HAP-1 (cell line): ENCODE results near the gene DIDO1.

Source experiments
- DNase-seq, 2 experiments: peaks; one replicate each; pipeline ENCODE4 v3.0.0-alpha.2; 2016 to 2020; ENCODE audit warnings: low spot score in 2 of 2
- H3K27me3 ChIP-seq: fragments of 250-450 bp; sonication (Bioruptor Pico); 2 replicates; pipeline ENCODE4 v1.5.1; 2020; ENCODE audit warnings: low read depth, mild to moderate bottlenecking, moderate library complexity
- H3K36me3 ChIP-seq: fragments of 250-450 bp; sonication (Bioruptor Pico); replicated peaks from 2 replicates; pipeline ENCODE4 v1.5.1; 2020; ENCODE audit warnings: mild to moderate bottlenecking
- H3K4me1 ChIP-seq: fragments of 250-450 bp; sonication (Bioruptor Pico); 2 replicates; pipeline ENCODE4 v1.5.1; 2020; ENCODE audit warnings: mild to moderate bottlenecking
- H3K4me3 ChIP-seq: fragments of 250-450 bp; sonication (Bioruptor Pico); 2 replicates; pipeline ENCODE4 v1.5.1; 2020; ENCODE audit warnings: mild to moderate bottlenecking, moderate library complexity
- H3K9me3 ChIP-seq: fragments of 250-450 bp; sonication (Bioruptor Pico); 2 replicates; pipeline ENCODE4 v1.5.1; 2020; ENCODE audit warnings: mild to moderate bottlenecking, moderate library complexity
- in situ Hi-C: fragments of 300-500 bp; cut with MboI; formaldehyde crosslinking; loops from 3 replicates; pipeline ENCODE4 v1.14.3; 2020; ENCODE audit warnings: low sequenced_read_pairs, inconsistent platforms, mixed read lengths

DIDO1 gene

DNA sequence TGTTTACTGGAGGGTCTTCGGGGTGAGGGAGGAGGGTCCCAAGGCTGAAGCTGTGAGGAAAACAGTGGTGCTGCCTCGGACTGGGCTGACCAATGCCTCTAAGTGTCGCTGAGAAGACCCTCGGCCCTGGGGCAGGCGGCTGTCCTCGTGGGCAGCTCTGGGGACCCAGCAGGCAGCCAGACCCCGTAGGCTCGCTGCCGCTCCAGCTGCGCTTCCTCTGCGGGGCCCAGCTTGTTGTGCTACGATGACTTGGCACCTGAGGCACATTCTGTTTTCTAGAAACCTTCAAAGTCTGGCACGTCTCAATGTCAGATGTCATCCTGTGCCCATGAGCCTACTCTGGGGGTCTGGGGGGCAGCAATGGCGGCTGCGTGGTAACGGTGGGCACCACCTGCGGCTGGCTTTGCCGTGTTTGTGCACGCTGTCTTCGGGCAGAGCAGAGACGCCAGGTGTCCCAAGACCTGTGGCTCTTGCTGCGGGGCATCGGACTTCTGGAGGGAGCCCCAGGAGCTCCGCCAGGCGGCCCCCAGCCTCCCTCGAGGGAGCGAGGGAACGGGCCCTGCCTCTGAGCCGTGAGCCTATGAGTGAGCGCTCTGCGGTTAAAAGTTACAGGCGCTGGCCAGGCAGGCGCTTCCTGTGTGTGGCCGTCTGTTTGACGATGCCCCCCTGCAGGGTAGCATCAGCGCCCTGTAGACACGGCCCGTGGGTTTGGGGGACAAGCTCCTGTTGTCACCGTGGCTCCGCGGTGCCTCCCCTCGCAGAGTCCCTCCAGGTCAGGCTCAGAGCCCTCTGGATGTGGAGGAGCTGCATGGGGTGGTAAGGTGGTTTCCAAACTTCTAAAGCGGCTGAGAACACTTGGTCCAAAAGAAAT is 33.0 kb upstream of the DIDO1 start:
- Histone ChIP-seq H3K27me3 (no peaks in the 10 kb centered on the region), H3K4me1 (peaks cover 4% of the 10 kb centered on the region), H3K36me3 (peaks cover 4% of the 10 kb centered on the region; the same call in 1 of the 2 replicates), H3K9me3 (no peaks in the 10 kb centered on the region), H3K4me3 (no peak overlapping the region)
- no peak for DNase-seq
- in situ Hi-C loops = no loop called here

DNA sequence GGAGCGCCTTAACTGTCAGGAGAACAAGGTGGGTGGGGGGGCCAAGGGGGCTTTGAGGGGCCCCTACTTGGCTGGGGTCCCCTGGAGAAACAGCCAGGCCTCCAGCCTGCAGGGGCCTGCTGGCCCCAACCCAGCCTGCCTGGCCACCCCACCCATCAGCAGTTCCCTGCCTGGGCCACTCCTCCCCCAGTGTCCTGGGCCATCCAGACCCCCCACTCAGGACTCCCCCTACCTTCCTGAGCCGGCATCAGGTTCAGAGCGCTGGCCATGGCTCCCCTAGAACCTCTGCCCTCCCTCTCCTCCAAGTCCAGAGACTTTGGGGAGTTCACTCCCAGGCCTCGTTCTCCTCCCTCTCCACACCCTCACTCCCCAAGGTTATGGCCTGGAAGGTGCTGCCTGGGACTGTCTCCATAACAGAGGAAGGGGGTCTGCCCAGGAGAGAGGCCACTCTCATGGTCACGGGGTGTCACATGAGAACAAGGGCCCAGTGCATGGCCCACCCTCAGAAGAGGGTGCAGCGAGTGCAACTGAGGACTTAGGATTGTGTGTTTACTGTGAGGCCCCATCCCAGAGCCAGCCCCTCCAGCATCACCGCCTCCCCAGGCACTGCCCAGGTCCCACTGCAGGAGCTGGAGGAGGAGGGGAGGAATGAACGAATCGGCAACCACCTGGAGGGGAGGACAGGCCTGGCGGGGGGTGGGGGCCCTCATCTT is 32.2 kb upstream of the DIDO1 start:
- no peaks in the 10 kb centered on the region for H3K27me3 ChIP-seq
- DNase-seq = no peak
- H3K4me3 ChIP-seq = no peak overlapping the region
- H3K9me3 ChIP-seq = no peaks in the 10 kb centered on the region
- peaks cover 12% of the 10 kb centered on the region for H3K4me1 ChIP-seq
- in situ Hi-C loops = no loop called here
- peaks cover 4% of the 10 kb centered on the region; the same call in 1 of the 2 replicates for H3K36me3 ChIP-seq

DNA sequence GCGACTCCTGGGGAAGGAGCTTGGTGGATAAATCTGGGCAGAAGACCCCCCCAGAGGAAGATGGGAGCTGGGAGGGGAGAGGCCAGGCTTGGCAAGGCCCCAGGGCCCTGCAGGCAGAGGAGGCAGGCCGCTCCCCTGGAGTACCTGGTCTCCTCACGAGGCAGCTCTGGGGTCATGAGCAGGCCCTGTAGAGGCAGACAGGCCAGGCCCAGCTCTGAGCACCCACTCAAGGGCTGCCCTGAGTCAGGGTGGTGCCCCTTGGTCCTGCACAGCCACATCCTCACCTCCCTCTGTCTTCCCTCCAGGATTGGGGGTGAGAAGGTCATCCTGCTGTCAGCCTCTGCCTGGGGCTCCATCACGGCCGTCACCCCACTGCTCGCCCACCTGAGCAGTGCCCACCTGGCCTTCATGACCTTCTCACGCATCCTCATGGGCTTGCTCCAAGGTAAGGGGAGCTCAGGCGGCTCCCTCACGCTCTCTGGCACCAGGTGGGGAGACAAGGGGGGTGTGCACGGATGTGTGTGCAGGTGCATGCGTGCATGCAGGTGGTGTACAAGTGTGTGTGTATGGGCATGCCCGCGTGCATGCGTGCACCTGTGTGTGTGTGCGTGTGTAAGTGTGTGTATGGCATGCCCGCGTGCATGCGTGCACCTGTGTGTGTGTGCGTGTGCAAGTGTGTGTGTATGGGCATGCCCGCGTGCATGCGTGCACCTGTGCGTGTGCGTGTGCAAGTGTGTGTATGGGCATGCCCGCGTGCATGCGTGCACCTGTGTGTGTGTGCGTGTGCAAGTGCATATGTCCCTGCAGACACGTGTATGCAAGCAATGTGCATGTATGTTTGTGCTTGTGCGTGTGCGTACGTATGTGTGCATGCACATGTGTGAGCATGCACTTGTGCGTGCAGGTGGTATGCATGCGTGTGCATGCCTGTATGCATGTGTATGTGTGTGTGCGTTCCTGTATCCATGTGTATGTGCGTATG is 31.1 kb upstream of the DIDO1 start:
- in situ Hi-C loops = no loop called here
- no peak overlapping the region for H3K4me3 ChIP-seq
- peaks cover 4% of the 10 kb centered on the region; the same call in 1 of the 2 replicates for H3K36me3 ChIP-seq
- DNase-seq = no peak
- no peaks in the 10 kb centered on the region for H3K27me3 ChIP-seq
- peaks cover 17% of the 10 kb centered on the region for H3K4me1 ChIP-seq
- H3K9me3 ChIP-seq = no peaks in the 10 kb centered on the region

DNA sequence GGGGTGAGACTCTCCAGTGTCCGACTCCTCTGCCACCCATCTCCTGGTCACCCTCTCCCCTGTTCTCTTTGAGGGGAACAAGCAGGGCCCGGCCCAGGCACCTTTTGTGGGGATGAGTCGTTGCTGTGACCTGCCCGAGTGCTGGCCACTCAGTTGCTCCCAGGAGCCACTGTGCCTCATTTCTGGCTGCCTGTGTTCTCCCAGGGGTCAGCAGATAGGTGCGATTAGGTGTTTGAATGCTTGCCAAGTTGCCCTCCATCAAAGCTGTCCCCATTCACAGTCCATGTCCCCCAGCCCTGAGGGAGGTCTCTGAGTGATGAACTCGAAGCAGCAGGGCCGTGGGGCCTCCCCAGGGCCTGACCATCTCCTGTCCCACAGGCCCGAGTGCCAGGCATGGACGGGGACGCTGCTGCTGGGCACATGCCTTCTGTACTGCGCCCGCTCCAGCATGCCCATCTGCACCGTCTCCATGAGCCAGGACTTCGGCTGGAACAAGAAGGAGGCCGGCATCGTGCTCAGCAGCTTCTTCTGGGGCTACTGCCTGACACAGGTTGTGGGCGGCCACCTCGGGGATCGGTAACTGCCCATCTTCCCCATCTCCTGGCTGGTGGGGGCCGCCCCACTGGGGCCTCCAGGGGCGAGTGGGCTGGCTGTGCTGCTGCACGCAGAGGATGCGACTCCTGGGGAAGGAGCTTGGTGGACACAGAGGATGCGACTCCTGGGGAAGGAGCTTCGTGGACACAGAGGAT is 30.3 kb upstream of the DIDO1 start:
- Histone ChIP-seq H3K27me3 (no peaks in the 10 kb centered on the region), H3K4me1 (peaks cover 17% of the 10 kb centered on the region), H3K36me3 (peaks cover 4% of the 10 kb centered on the region; the same call in 1 of the 2 replicates), H3K9me3 (no peaks in the 10 kb centered on the region), H3K4me3 (no peak overlapping the region)
- in situ Hi-C loops = no loop called here
- DNase-seq = no peak

DNA sequence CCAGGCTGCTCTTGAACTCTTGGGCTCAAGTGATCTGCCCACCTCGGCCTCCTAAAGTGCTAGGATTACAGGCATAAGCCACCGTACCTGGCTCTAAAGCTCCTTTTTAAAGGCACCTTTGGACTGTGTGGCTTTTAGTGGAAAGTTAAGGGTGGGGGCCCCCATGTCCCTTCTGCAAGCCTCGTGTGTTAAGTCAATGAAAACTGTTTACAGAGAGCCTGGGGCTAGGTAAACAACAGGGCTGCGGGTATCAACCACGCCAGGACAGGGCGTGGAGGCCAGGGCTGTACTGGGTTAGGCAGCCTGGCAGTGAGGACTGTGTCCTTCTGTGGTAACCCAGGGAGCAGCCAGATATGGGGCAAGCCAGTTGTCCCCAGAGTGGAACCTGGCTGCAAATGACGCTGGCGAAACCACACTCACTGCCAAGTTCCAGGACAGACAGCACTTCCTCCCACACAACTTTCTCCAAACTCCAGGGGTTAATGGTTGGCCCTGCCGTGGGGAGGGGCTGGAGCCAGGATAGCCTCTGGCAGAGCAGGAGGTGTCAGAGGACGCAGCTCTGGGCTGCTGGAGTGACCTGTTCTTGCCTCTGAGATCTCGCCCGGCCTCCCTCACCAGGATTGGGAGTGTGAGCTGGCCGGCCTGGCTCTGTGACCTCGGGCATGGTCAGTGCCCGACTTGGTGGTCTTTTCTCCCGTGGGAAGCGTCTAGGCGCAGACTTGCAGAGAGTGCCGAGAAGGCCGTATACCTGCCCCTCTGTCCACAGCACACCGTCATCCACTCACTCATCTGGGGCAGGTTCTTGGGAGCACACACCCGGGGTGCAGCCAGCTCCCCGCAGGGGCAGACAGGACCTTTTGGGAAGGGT is 29.4 kb upstream of the DIDO1 start:
- in situ Hi-C loops = no loop called here
- DNase-seq = no peak
- Histone ChIP-seq H3K27me3 (no peaks in the 10 kb centered on the region), H3K4me1 (peaks cover 17% of the 10 kb centered on the region), H3K4me3 (no peak overlapping the region), H3K9me3 (no peaks in the 10 kb centered on the region), H3K36me3 (peaks cover 4% of the 10 kb centered on the region; the same call in 1 of the 2 replicates)

DNA sequence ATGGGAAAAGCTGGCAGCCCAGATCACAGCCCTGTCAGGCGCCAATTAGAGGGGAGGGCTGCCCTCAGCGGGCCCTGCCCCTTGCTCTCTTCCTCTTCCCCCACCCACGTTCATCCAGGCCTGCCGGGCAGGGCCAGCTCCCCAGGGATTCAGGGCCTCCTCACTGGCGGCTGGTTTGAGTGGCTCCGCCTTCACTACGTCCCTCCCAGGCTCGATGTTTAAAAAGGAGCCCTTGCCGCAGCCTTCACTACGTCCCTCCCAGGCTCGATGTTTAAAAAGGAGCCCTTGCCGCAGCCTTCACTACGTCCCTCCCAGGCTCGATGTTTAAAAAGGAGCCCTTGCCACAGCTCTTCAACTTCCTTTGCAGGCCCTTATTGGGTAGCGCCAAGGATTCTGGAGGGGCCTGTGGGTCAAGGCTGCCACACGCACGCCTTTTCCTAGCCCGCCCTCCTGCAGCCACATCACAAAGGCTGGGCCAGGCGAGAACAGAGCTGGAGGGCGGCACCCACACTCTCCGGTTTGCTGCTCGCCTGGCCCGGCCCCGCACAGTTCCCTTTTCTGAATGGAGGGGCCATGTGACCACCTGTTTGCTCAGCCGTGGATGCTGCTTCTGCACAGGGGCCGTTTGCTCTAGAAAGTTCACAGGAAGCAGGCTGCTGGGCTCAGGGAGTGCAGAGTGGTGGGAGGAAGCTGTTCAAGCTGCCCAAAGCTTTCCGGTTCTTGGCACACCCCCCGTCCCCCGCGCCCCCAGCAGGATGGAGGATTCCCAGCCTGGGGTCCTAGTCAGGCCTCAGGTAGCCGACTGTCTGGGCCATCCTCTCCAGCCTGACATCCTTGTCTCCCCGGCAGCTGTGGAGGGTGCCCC is 27.8 kb upstream of the DIDO1 start:
- Histone ChIP-seq H3K4me3 (peak overlapping the region; percentile 35), H3K9me3 (no peaks in the 10 kb centered on the region), H3K4me1 (peaks cover 17% of the 10 kb centered on the region), H3K27me3 (no peaks in the 10 kb centered on the region), H3K36me3 (0 out of 2 replicates have a peak, but pooled peaks cover 5% of the 10 kb centered on the region)
- DNase-seq = peak; percentile 78 to 93
- in situ Hi-C loops = no loop called here

DNA sequence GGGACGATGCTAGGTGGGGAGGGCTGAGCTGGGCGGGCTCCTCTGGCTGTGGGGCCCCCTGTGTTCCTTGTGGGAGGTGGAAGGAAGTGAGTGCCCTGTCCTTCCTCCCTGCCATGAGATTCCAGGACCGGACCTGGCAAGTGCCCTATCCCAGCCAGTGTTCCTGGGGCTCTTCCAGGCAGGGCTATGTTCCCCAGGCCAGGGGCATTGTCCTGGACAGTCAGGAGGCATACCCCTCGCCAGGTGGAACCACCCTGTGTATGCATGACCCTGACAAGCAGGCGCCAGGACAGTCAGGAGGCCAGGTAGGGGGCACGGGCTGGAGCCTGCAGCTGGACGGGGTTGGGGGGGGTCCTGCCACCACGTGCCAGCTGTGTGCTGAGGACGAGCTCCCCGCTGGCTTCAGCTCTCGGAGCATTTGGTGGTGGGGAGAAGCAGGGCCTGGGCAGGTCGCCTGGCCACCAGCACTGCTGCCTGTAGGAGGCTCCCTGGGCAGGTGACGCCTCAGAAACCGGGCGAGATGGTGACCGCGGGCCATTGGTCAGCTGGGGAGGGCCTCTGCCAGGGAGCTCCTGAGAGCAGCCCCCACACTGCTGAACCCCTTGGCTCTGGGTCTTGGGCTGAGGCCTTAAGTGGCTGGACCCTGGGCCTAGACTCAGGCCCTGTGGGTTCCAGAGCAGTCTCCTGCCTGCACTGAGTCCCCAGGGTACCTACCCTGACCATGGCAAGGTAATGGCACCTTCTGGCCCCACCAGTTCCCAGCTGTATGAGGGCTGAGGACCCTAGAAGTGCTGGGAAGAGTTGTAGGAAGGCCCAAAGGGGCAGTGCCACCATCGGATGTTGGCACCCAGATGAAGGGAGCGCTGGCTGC is 26.9 kb upstream of the DIDO1 start:
- Histone ChIP-seq H3K36me3 (peaks cover 10% of the 10 kb centered on the region; the same call in 1 of the 2 replicates), H3K27me3 (no peaks in the 10 kb centered on the region), H3K9me3 (no peaks in the 10 kb centered on the region), H3K4me3 (peak overlapping the region; percentile 35), H3K4me1 (peaks cover 17% of the 10 kb centered on the region)
- DNase-seq = no peak
- in situ Hi-C loops = no loop called here

DNA sequence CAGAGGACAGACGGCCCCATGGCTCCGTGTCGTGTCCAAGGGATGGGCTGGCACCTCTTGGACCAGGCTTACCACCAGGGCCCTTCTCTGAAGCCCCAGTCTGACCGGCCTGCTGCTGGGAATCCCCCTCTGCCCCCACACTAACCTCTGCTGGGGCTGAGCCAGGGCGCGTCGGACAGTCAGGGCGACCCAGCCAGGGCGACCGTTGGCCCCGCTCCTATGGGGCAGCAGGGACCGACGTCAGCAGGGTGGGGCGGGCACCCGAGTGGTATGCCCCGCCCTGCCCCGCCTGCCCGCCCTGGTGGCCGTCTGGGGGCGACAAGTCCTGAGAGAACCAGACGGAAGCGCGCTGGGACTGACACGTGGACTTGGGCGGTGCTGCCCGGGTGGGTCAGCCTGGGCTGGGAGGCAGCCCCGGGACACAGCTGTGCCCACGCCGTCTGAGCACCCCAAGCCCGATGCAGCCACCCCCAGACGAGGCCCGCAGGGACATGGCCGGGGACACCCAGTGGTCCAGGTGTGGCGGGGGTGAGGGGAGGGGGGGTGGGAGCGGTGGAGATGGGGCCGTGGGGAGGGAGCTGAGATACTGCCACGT is 26.2 kb upstream of the DIDO1 start, which contains the start of gene SLC17A9:
Gene SLC17A9 (plus strand): TSS at position 337 of the 595 bp plus-strand sequence. CDS start 122 bp downstream, at position 459.
- in situ Hi-C loops = no loop called here
- H3K4me3 ChIP-seq = peak within 1 kb of the TSS; percentile 35

DNA sequence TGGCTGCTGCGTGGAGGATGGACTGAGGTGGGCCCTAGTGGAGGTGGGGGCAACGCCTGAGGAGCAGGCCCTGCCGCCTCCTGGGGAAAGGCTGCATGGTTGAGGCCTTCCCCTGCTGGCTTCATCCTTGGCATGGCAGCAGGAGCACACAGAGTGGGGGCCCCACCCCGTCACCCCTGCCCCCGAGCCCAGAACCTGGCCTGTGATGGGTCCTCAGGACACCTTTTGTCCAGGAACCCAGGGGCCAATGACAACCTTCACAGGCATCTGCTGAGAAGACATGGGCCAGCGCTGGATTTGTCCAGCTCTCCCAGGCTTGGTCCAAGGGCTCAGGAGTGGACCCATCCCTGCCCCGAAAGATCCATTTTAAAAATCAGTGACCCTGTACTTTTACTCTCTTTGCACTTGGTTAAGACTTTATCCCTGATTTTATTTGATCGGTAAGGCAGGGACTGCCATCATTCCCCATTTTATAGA is 25.6 kb upstream of the DIDO1 start:
- peak overlapping the region; percentile 35 for H3K4me3 ChIP-seq
- peaks cover 19% of the 10 kb centered on the region for H3K36me3 ChIP-seq
- H3K27me3 ChIP-seq = no peaks in the 10 kb centered on the region
- no peaks in the 10 kb centered on the region for H3K9me3 ChIP-seq
- DNase-seq = no peak
- peaks cover 17% of the 10 kb centered on the region for H3K4me1 ChIP-seq
- in situ Hi-C loops = no loop called here

More for the DNA sequence above, 26.2 kb upstream of the DIDO1 start, which contains the start of gene SLC17A9:
- Histone ChIP-seq H3K9me3 (no peaks in the 10 kb centered on the region), H3K36me3 (peaks cover 13% of the 10 kb centered on the region; the same call in 1 of the 2 replicates), H3K4me1 (peaks cover 17% of the 10 kb centered on the region), H3K27me3 (no peaks in the 10 kb centered on the region)
- peak; percentile 33 to 83 for DNase-seq

DNA sequence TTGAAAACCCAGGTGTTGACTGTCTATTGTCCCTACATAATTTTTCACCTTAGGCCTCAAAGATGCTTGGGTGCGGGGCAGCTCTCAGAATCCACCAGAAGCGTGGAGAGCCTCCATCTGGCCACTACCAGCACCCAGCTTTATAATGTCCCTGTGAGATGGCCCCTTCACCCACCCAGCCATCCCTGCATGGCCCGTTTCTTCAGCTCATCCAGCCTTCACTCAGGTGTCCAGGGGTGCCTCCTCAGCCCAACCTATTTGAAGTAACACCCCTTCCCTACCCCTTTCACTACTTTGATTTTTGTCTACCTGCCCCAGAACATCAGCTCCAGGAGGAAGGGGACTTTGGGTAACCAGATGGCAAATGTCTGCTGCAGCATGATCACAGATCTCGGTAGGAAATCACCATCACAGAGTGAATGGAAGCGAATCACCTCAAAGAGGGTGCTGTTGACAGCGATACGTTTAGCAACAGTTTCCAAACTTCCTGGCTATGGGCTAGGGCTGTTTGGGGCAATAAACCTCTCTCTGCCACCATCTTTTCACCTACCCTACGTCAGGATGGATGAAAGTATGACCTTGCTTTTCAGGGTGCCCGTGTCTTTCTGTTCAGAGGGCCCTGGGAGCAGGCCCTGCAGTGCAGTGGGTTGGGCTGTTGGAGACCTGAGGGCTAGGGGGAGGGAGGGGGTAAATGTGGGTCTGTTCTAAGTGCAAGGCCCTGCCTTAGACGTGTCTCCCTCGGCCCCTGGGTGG is 25.0 kb upstream of the DIDO1 start:
- Histone ChIP-seq H3K4me3 (no peak overlapping the region), H3K4me1 (peaks cover 17% of the 10 kb centered on the region), H3K36me3 (peaks cover 25% of the 10 kb centered on the region), H3K9me3 (no peaks in the 10 kb centered on the region), H3K27me3 (no peaks in the 10 kb centered on the region)
- in situ Hi-C loops = no loop called here
- DNase-seq = no peak
